Activated naive CD4-positive, alpha-beta T cell (primary cell): Measurements from ENCODE around the gene SCN1A.
"Not testable (repeated sequence)": the region's sequence is repeated elsewhere in the genome, so short reads cannot be mapped to it uniquely, and the experiment has no call there.

Experiments
- DNase-seq, 4 experiments: peaks; one replicate each; lab custom pipeline; 2025; lab: John Stamatoyannopoulos, UW

SCN1A gene

GRCh38 chr2:166135152-166135848, 7.5 kb upstream of the SCN1A start:
- no peak for DNase-seq

- no peak for DNase-seq
Observed at GRCh38 chr2:166134252-166135151, 6.7 kb upstream of the SCN1A start.

- DNase-seq = no peak
Observed at GRCh38 chr2:166133653-166134052, 5.8 kb upstream of the SCN1A start.

- DNase-seq = no peak
Observed at GRCh38 chr2:166128156-166128505, 311 bp upstream of the SCN1A start.

- DNase-seq = no peak
Observed at GRCh38 chr2:166126007-166126639, 1.7 kb downstream of the SCN1A start.

- DNase-seq = no peak
Observed at GRCh38 chr2:166125557-166125956, 2.3 kb downstream of the SCN1A start.

GRCh38 chr2:166118180-166118579, 9.6 kb downstream of the SCN1A start:
- DNase-seq = no peak

GRCh38 chr2:166117491-166117890, 10.3 kb downstream of the SCN1A start:
- no peak for DNase-seq

GRCh38 chr2:166115589-166115988, 12.2 kb downstream of the SCN1A start:
- DNase-seq = no peak

- no peak for DNase-seq
Observed at GRCh38 chr2:166112193-166112605, 15.6 kb downstream of the SCN1A start.

GRCh38 chr2:166106431-166107015, 21.3 kb downstream of the SCN1A start:
- no peak for DNase-seq

GRCh38 chr2:166104773-166105172, 23.0 kb downstream of the SCN1A start:
- no peak for DNase-seq

- no peak for DNase-seq
Observed at GRCh38 chr2:166104084-166104483, 23.7 kb downstream of the SCN1A start.

GRCh38 chr2:166103277-166103676, 24.5 kb downstream of the SCN1A start:
- DNase-seq = not testable (repeated sequence)

- no peak for DNase-seq
Observed at GRCh38 chr2:166094325-166094724, 33.5 kb downstream of the SCN1A start.

GRCh38 chr2:166092889-166093288, 34.9 kb downstream of the SCN1A start:
- no peak for DNase-seq

GRCh38 chr2:166091439-166091838, 36.4 kb downstream of the SCN1A start:
- no peak for DNase-seq

GRCh38 chr2:166090908-166091307, 36.9 kb downstream of the SCN1A start:
- DNase-seq = no peak

- no peak for DNase-seq
Observed at GRCh38 chr2:166090346-166090745, 37.5 kb downstream of the SCN1A start.

- DNase-seq = no peak
Observed at GRCh38 chr2:166088634-166089033, 39.2 kb downstream of the SCN1A start.

GRCh38 chr2:166084301-166084700, 43.5 kb downstream of the SCN1A start:
- DNase-seq = no peak

GRCh38 chr2:166082736-166083135, 45.1 kb downstream of the SCN1A start:
- no peak for DNase-seq

- DNase-seq = no peak
Observed at GRCh38 chr2:166081852-166082251, 46.0 kb downstream of the SCN1A start.
